ENCODE results near the gene MAGI2.

GRCh38 chr7:79458796-79459195, 5.3 kb upstream of the MAGI2 start:
- TF ChIP-seq, protein P1, sequence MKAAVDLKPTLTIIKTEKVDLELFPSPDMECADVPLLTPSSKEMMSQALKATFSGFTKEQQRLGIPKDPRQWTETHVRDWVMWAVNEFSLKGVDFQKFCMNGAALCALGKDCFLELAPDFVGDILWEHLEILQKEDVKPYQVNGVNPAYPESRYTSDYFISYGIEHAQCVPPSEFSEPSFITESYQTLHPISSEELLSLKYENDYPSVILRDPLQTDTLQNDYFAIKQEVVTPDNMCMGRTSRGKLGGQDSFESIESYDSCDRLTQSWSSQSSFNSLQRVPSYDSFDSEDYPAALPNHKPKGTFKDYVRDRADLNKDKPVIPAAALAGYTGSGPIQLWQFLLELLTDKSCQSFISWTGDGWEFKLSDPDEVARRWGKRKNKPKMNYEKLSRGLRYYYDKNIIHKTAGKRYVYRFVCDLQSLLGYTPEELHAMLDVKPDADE (IDR thresholded peaks at IDR 0.05): no peak
- no peak for TF ChIP-seq EZH2phosphoT487 (IDR thresholded peaks at IDR 0.05; ENCODE audit: unreplicated experiment)
